Ovary (tissue), 3 donors: Measurements from ENCODE around the gene MRRF.

Experiments used
- CTCF ChIP-seq, 3 donors: fragments of 450-650 bp in 2 of 3; fragments of 200-600 bp in 1 of 3; IDR thresholded peaks; one replicate each; pipeline versions ENCODE4 v1.5.1 to v1.8.0; 2016 to 2022; ENCODE audit warnings: antibody characterized with exemption in 3 of 3, mild to moderate bottlenecking in 1 of 3
- POLR2A ChIP-seq: fragments of 450-650 bp; IDR thresholded peaks from one replicate; pipeline ENCODE4 v1.6.1; 2017; ENCODE audit warnings: antibody characterized with exemption, mild to moderate bottlenecking, moderate library complexity
- donor health status: DM: no; HTN: no; CAD: no.

GRCh38 chr9:122377241-122378164, 112.8 kb downstream of the MRRF start:
- no peak for TF ChIP-seq POLR2A
- TF ChIP-seq CTCF (IDR thresholded peaks at IDR 0.05) = no peak
